ENCODE data around the gene AFF3. TPM values are rescaled to one million over a fixed set of nuclear protein-coding genes. Genes with fewer than 3 reads are reported as not detected.

AFF3 gene
- total RNA-seq, 1 experiment from 2014 or later, result 0.42 TPM

DNA sequence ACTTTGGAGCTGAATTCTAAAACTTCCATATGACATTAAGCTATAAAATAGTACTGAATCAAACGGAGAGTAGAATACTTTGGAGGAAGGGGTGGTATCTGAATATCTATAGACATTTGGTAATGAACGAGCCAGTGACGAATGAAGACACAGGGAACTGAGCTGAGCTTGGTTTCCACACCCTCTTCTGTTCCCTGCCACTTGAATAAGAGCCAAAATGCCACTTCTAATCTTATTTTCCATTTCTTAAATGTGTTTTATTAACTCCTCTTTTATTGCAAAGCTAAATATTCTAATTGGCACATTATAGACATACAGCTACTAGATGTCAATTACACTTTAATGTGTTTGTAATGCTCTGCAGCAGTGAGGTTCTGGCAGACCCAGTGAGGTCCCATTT, 76.1 kb downstream of the AFF3 start:
- Mint-ChIP-seq H3K4me3 (ENCODE audit: unreplicated experiment) (no peak overlapping the region), H3K9me3 (ENCODE audit: unreplicated experiment) (peaks cover 8% of the 10 kb centered on the region), H3K4me1 (ENCODE audit: insufficient read depth, unreplicated experiment) (no peaks in the 10 kb centered on the region), H3K36me3 (ENCODE audit: insufficient read depth, unreplicated experiment) (no peaks in the 10 kb centered on the region), H3K27ac (ENCODE audit: low read depth, unreplicated experiment) (no peak overlapping the region), H3K27me3 (ENCODE audit: insufficient read depth, unreplicated experiment) (no peaks in the 10 kb centered on the region)
- CTCF ChIA-PET, result interaction anchor here (0.6 to 1.4 kb wide), 3 partner anchors 8 to 253 kb away, joined by 3 to 6 read pairs (median 3); no protein-coding TSS in a partner anchor
- DNase-seq (ENCODE audit: unreplicated experiment), result no peak
- BruUV-seq (replicated peaks), result no TSS peak
- POLR2A ChIA-PET, result no interaction called here
- intact Hi-C loops (cut with micrococcal nuclease), result no loop called here
- TF ChIP-seq, protein P1, sequence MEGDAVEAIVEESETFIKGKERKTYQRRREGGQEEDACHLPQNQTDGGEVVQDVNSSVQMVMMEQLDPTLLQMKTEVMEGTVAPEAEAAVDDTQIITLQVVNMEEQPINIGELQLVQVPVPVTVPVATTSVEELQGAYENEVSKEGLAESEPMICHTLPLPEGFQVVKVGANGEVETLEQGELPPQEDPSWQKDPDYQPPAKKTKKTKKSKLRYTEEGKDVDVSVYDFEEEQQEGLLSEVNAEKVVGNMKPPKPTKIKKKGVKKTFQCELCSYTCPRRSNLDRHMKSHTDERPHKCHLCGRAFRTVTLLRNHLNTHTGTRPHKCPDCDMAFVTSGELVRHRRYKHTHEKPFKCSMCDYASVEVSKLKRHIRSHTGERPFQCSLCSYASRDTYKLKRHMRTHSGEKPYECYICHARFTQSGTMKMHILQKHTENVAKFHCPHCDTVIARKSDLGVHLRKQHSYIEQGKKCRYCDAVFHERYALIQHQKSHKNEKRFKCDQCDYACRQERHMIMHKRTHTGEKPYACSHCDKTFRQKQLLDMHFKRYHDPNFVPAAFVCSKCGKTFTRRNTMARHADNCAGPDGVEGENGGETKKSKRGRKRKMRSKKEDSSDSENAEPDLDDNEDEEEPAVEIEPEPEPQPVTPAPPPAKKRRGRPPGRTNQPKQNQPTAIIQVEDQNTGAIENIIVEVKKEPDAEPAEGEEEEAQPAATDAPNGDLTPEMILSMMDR (IDR thresholded peaks at IDR 0.05; ENCODE audit: unreplicated experiment), result no peak

DNA sequence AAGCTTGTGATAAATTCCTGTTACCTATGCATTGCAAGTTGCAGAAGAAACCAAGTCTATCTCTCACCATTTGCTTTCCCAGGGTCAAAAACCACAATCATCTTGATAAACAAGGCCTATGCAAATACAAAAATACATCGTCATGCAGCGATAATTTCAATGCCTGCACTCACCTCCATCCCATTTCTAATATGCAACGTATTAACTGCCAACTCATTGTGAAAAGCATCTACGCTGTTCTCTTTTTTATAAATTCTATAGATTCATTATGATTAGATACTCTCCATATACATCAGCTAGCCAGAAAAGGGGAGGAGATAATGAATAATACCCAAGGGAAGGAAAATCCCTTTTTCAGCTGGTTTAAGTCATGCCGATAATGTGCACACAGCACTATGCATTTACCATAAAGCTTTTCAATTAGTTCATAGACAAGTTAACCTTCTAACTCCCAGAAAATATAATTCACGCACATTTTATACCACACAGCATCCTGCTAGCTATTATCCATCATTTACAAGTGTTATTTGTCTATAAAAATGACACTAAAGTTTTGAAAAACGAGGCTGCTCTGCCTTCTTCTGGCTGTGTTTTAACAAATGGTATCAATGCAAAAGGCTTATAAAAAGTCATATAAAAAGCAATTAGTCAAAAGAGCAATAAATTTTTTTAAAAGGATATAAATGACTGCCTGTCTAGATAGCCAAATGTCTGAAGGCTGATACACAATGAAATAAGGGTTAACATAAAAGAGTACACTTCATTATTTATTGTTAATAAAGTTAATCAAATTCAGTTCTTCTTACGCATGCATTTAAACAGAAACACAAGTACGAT, 77.6 kb downstream of the AFF3 start:
- CTCF ChIA-PET, result interaction anchor here (0.7 to 1.2 kb wide), 2 partner anchors 90 to 198 kb away, joined by 3 to 4 read pairs; no protein-coding TSS in a partner anchor
- H3K27ac Mint-ChIP-seq (ENCODE audit: low read depth, unreplicated experiment), result no peak overlapping the region
- H3K36me3 Mint-ChIP-seq (ENCODE audit: insufficient read depth, unreplicated experiment), result no peaks in the 10 kb centered on the region
- H3K4me1 Mint-ChIP-seq (ENCODE audit: insufficient read depth, unreplicated experiment), result no peaks in the 10 kb centered on the region
- DNase-seq (ENCODE audit: unreplicated experiment), result no peak
- H3K27me3 Mint-ChIP-seq (ENCODE audit: insufficient read depth, unreplicated experiment), result no peaks in the 10 kb centered on the region
- H3K9me3 Mint-ChIP-seq (ENCODE audit: unreplicated experiment), result peaks cover 8% of the 10 kb centered on the region
- no TSS peak for BruUV-seq (replicated peaks)
- TF ChIP-seq, protein P1 (IDR thresholded peaks at IDR 0.05; ENCODE audit: unreplicated experiment), result no peak
- intact Hi-C loops (cut with micrococcal nuclease), result no loop called here
- POLR2A ChIA-PET, result no interaction called here
- no peak overlapping the region for H3K4me3 Mint-ChIP-seq (ENCODE audit: unreplicated experiment)

DNA sequence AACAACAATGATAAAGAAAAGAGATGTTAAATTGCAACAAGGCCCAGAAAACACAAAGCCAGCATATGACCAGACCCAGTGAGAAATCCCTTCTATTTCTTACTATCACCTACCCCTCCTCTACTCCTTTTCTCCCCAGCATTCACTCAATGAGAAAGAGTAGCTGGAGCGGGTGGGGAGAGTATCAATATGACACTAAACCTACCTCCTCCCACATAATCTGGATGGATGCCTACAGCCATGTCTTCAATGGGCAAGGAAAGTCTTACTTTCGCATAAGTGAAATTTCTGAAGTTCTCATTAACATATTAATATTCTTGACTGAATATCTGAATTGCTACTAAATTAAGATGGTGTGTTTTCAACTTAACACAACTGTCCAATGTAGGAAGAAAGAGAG, 78.2 kb downstream of the AFF3 start:
- Mint-ChIP-seq H3K36me3 (ENCODE audit: insufficient read depth, unreplicated experiment) (no peaks in the 10 kb centered on the region), H3K4me3 (ENCODE audit: unreplicated experiment) (no peak overlapping the region), H3K27me3 (ENCODE audit: insufficient read depth, unreplicated experiment) (no peaks in the 10 kb centered on the region), H3K9me3 (ENCODE audit: unreplicated experiment) (peaks cover 8% of the 10 kb centered on the region), H3K27ac (ENCODE audit: low read depth, unreplicated experiment) (no peak overlapping the region), H3K4me1 (ENCODE audit: insufficient read depth, unreplicated experiment) (no peaks in the 10 kb centered on the region)
- ChIA-PET POLR2A (no interaction called here), CTCF (interaction anchor here (1.2 kb wide), 1 partner anchor 198 kb away, joined by 3 read pairs; no protein-coding TSS in a partner anchor)
- TF ChIP-seq, protein P1 (IDR thresholded peaks at IDR 0.05; ENCODE audit: unreplicated experiment), result no peak
- BruUV-seq (replicated peaks), result no TSS peak
- DNase-seq (ENCODE audit: unreplicated experiment), result no peak
- intact Hi-C loops (cut with micrococcal nuclease), result no loop called here

DNA sequence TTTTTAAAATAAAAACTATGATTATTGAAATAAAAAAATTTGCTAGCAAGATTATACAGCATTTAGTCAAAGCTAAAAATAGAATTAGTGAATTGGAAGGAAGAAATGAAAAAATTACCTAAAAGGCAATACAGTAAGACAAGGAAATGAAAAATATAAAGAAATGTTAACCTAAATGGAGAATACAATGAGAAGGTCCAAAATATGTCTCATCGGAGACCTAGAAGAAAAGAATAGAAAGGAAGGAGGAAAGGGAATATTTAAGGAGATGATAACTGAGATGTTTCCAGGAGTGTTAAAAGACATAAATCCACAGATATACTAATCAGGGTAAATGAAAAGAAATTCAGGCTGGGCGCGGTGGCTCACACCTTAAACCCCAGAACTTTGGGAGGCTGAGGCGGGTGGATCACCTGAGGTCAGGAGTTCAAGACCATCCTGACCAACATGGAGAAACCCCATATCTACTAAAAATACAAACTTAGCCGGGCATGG, 78.9 kb downstream of the AFF3 start:
- no peak overlapping the region for H3K27ac Mint-ChIP-seq (ENCODE audit: low read depth, unreplicated experiment)
- no TSS peak for BruUV-seq (replicated peaks)
- no peaks in the 10 kb centered on the region for H3K27me3 Mint-ChIP-seq (ENCODE audit: insufficient read depth, unreplicated experiment)
- no peak for DNase-seq (ENCODE audit: unreplicated experiment)
- intact Hi-C loops (cut with micrococcal nuclease), result no loop called here
- H3K9me3 Mint-ChIP-seq (ENCODE audit: unreplicated experiment), result peaks cover 8% of the 10 kb centered on the region
- POLR2A ChIA-PET, result interaction anchor here (1.0 kb wide), 1 partner anchor 52 kb away, joined by 3 read pairs; no protein-coding TSS in a partner anchor
- no peaks in the 10 kb centered on the region for H3K4me1 Mint-ChIP-seq (ENCODE audit: insufficient read depth, unreplicated experiment)
- H3K4me3 Mint-ChIP-seq (ENCODE audit: unreplicated experiment), result no peak overlapping the region
- no peaks in the 10 kb centered on the region for H3K36me3 Mint-ChIP-seq (ENCODE audit: insufficient read depth, unreplicated experiment)
- TF ChIP-seq, protein P1 (IDR thresholded peaks at IDR 0.05; ENCODE audit: unreplicated experiment), result no peak
- CTCF ChIA-PET, result no interaction called here
